Stimulated activated CD8-positive, alpha-beta memory T cell treated with anti-CD3 and anti-CD28 coated beads, Interleukin-2, amount 100 ng/mL, for 48 hours (primary cell): ENCODE data around the gene WNT1.

Experiments used
- DNase-seq, 2 donors: peaks; one replicate each; pipeline ENCODE4 v3.0.0-alpha.2; 2020; ENCODE audit warnings: low read depth in 2 of 2

WNT1 gene

GRCh38 chr12:49028666-49029275, 50.6 kb downstream of the WNT1 start:
- no peak for DNase-seq

GRCh38 chr12:49030119-49030518, 52.0 kb downstream of the WNT1 start:
- DNase-seq: no peak

DNA sequence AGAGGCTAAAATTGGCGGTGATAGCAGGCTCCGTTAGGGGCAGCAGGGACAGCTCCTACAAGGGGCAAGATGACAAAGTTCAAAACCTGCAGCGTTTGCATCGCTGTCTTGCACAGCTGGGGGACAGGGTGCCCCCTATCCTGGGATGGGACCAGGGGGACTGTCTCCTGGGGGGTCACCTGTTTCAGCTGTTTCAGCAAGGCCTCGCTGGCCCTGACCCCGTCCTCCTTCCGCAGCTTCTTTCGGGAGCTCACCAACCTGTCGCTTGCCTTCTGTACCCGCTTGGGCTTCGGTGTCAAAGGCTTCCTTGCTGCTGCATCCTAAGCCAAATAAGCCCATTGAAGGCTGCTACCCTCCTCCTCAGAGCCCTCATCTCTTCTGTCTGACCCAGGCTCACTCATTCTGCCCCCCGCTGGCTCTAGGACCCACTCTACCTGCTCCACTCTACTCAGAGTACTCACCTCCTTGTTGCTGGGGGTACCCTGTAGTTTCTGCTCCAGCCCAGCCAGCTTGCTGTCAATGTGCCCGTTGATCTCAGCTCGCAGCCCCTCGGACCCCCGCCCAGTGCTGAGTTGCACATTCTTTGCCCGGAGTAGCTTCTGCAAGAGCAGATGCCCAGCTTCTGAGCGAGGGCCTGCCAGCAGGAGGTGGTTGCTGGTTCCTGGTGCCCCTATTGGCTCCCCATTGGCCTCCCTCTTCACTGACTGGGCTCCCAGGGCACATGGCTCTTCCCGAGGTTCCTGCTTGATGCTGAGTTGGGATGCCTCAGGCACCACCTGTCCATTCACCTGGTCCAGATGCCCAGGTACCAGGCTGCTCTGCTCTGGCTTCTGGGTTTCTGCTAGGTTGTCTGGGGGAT, 52.8 kb downstream of the WNT1 start:
- DNase-seq: no peak

DNA sequence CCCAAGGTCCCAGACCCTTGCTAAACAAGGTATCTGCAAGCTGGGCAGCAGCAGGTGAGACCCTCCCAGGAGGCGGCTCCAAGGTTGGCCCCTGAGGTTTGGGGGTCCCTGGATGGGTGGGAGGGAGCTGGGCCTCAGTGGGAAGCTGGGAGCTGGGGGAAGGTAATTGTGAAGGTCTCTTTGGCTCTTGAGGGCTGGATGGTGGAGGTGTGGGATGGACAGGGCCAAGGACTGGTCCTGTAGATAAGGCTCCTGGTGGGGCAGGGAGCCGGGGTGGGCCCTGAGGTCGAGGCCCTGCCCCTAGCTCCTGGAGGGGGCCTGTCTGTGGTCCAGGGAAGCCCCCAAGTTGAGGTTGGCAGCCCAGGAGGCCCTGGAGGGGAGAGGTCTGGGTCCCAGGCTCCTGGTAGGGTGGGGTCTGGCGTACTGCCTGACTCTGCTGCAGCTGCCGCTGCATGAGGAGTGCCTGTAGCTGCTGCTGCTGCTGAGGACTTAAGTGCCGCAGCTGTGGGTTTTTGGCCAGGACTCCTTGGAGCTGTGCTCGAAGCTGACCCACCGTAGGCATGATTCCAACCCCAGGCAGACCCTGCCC, 53.5 kb downstream of the WNT1 start:
- DNase-seq: no peak
